UCSD-AML1 (cell line): Measurements from ENCODE around the gene SLC38A1.
"Not testable (repeated sequence)": the region's sequence is repeated elsewhere in the genome, so short reads cannot be mapped to it uniquely, and the experiment has no call there.

Source experiments
- DNase-seq: peaks from one replicate; lab custom pipeline; 2025; ENCODE audit not compliant: unreplicated experiment; lab: John Stamatoyannopoulos, UW

The SLC38A1 gene

DNA sequence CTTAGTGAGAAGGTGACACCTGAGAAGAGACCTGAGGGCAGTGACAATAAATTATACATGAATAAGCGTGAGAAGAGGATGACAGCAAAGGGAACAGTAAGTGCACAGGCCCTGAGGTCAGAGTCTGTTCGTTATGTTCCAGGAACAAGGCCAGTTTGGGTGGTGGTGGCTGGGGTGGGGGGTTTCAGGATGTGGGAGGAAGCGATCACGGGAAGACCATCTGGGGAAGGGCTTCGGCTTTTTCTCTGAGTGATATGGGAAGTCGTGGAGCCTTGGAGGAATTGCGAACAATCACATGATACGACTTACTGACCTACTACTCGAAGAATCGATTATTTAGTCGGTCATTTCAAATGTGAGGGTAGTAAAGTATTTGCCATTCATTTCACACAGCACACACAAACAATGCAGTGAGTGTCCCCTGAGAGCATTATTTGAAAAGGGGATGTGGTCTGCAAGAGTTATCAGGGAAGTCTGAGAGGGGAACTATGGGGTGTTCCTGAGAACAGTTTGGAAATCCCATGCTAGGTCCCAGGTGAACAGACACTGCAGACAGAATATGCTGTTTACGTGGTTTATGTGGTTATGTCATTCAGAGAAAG is 94.7 kb downstream of the SLC38A1 start:
- DNase-seq: peak; percentile 70

- no peak for DNase-seq
These were observed 100.4 kb downstream of the SLC38A1 start for GRCh38 chr12:46168426-46168825.

DNA sequence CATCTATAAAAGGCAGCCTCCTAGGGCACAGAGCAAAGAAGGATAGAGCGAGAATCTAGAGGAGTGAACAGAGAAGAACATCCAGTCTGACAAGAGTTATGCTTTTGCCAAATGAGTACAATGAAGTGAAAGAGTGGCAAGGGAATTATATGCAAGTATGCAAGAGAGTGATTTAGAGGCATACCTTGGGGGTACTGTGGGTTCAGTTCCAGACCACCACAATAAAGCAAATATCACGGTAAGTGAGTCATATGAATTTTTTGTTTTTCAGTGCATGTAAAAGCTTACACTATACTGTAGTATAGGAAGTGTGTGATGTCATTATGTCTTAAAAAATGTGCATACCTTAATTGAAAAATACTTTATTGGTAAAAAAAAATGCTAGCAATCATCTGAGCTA is 101.4 kb downstream of the SLC38A1 start:
- DNase-seq: no peak

DNA sequence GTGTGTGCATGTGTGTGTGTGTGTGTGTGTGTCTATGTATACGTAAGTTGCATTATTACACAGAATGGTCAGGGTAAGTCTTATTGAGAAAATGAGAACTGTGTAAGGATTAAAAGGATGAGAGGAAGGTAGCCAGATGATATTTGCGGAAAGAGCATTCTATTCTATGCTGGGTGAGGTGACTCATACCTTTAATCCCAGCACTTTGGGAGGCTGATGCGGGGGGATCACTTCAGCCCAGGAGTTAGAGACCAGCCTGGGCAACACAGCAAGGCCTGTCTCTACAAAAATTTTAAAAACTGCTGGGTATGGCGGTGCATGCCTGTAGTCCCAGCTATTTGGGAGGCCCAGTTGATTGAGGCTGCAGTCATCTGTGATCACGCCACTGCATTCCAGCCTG is 103.7 kb downstream of the SLC38A1 start:
- no peak for DNase-seq

DNA sequence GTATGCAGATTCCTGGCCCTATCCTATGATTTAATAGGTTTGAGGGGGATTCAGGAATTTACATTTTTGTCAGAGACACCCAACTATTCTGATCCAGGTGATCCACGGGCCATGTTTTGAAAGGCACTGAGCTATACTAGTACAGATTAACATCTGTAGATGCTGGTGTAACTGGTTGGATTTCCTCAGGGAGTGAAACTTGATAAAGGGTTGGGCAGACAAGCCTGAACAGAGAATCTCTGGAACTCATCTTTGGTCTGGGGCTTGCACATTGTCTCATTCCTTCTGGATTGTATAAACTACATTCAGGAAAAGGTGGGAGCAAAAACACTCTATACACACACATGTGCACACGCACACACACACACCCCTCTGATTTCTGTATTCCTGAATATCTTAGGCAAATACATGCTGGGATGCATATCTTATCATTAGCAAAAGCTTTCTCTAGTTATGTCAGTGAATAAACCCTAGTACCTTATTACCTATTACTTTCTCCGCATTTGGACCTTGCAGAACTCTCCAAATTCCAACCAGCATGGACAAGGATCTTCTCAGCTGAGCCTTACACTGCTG is 104.6 kb downstream of the SLC38A1 start:
- no peak for DNase-seq

- not testable (repeated sequence) for DNase-seq
These were observed 106.2 kb downstream of the SLC38A1 start for GRCh38 chr12:46162549-46163076.

GRCh38 chr12:46160981-46161690 is 107.7 kb downstream of the SLC38A1 start:
- no peak for DNase-seq

- no peak for DNase-seq
These were observed 108.5 kb downstream of the SLC38A1 start for GRCh38 chr12:46160101-46160980.

- DNase-seq: no peak
These were observed 109.4 kb downstream of the SLC38A1 start for GRCh38 chr12:46159309-46159901.

DNA sequence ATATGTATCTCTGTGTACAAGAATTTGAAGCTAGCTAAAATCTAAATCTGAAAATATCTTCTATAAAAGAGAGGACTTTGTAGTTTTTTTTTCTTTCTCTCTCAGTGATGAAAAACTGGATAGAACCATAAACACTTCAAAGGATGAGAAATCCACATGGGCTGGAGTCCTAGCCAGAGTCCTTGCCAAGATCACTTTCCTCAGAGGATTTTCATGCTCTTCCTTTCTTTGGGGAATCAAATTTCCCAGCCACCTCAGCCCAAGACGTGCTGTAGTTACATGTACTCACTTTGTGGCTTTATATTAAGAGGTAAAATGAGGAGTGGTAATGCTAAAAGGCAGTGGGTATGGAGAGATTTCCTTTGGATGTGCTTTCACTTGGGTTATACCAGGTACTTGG is 110.3 kb downstream of the SLC38A1 start:
- no peak for DNase-seq

- no peak for DNase-seq
These were observed 114.4 kb downstream of the SLC38A1 start for GRCh38 chr12:46154221-46154985.

DNA sequence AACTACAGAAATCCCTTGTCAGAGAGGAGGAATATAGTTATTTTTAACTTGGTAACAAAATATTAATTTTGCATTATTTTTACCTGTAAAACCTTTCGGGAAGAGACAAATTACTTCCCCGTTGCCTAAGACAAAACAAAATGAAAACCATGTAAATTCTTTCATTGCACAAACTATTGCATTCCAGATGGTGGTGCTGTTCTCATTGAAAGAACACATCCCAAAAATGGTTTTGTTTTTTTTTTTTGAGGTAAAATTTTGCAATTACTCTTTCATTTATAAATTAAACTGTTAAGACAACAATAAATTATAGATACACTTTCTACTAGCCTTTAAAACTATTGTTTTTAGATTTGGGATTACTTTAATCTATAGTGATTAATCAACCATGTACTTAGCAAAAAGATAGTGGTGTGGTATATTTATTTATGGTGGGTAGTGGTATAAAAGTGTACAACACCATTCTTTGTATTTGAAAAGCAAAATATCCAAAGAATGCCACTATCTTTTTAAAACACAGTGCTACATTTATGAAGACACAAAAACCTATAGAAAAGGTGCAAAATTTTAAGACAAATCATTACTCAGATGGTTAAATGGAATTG is 115.5 kb downstream of the SLC38A1 start:
- no peak for DNase-seq

DNA sequence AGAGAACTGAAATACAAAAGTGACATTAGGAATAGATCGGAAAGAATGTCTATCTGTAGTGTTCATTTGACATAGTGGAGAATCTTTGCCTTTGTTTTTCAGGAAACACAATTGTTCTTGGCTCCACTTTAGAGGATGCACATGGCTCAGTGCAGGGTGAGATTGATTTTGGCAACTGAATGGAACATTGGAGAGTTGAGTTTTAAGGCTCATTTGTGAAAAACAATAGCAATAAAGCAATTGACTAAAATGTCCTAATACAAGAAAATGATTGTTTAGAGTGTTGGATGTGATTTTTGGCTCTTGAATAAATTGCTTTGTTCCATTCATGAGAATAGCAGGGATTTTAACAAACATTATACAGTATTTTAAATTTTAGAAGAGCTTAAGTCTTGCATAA is 116.4 kb downstream of the SLC38A1 start:
- no peak for DNase-seq

DNA sequence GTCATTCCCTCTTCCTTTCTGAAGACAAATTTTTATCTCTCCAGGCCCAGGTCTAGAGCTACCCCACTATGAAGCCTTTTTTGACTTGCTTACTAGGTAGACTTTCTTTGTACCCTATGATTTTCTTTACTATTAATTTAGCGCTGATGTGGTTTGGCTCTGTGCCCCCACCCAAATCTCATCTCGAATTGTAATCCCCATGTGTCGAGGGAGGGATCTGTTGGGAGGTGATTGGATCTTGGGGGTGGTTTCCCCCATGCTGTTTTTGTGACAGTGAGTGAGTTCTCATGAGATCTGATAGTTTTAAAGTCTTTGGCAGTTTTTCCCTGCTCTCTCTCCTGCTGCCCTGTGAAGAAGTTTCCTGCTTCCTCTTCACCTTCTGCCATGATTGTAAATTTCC is 118.1 kb downstream of the SLC38A1 start:
- DNase-seq: no peak

DNA sequence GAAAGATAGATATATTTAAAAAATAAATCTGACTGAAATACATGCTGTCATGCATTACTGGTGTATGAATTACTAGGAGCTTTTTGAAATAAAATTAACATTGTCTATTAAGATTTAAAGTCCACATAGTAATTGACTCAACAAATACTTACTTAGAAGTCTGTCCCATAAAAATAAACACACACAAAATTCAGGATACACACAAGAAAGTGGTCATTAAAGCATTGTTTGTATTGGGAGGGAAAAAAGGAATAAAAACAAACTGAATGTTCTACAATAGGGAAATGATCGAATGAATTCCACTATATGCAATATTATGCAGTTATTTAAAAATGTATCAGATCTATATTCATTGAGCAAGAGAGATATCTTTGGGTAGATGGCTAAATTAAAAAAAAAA is 118.9 kb downstream of the SLC38A1 start:
- DNase-seq: no peak

- DNase-seq: no peak
These were observed 119.8 kb downstream of the SLC38A1 start for GRCh38 chr12:46149079-46149464.

GRCh38 chr12:46148327-46149078 is 120.3 kb downstream of the SLC38A1 start:
- no peak for DNase-seq

DNA sequence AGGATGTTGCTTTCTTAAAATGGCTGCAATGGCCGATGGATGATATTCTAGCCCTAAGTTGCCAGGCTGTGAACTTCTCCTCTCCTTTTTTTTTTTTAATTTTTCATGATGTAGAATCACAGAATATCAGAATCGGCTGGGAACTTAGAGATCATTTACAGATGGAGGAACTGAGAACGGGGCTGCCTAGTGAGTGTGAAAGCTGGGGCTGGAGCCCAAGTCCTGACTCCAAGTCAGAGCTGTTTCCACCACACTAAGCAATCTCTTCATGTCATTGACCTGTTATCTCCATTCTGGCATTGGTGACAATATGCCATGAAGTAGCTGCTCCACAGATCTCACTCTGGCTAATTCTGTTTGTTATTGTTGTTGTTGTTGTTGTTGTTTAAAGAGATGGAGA is 121.7 kb downstream of the SLC38A1 start:
- DNase-seq: no peak

DNA sequence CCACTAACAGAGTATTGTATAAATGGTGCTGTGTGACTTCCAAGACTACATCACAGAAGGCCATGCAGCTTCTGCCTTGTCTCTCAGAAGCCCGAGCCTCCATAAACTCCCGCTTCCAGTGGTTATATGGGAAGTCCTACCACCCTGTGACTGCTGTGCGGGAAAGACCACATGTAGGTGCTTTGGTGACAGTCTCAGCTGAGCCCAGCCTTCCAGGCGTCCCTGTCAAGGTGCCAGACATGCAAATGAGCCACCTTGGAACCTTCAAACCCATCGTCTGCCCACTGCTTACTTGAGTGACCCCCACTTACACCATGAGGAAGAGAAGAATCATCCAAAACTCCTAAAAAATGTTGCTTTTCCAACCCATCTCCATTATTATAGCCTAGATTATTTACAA is 123.0 kb downstream of the SLC38A1 start:
- DNase-seq: no peak
